Mucosa of descending colon (tissue), 3 donors: ENCODE results near the gene HDAC4. TPM values are rescaled to one million over a fixed set of nuclear protein-coding genes. Genes with fewer than 3 reads are reported as not detected.

ENCODE experiments used
- ATAC-seq: fragments of 200-7000 bp; cut with Tn5 transposase; one replicate; pipeline ENCODE4 v1.9.1; 2020; ENCODE audit warnings: mild to moderate bottlenecking, moderate library complexity
- DNase-seq, 3 donors: peaks; one replicate each; pipeline ENCODE4 v3.0.0-alpha.2; 2020
- H3K36me3 ChIP-seq: fragments of 200-600 bp; one replicate; pipeline ENCODE4 v1.8.0; 2021; ENCODE audit warnings: low read depth, mild to moderate bottlenecking
- H3K4me1 ChIP-seq: fragments of 200-600 bp; one replicate; pipeline ENCODE4 v1.8.0; 2021; ENCODE audit warnings: low read depth, mild to moderate bottlenecking
- H3K4me3 ChIP-seq: fragments of 200-600 bp; one replicate; pipeline ENCODE4 v1.8.0; 2021; ENCODE audit warnings: mild to moderate bottlenecking
- H3K9me3 ChIP-seq: fragments of 200-600 bp; one replicate; pipeline ENCODE4 v1.8.0; 2021; ENCODE audit warnings: mild to moderate bottlenecking
- CTCF ChIP-seq: fragments of 200-600 bp; IDR thresholded peaks from one replicate; pipeline ENCODE4 v1.8.0; 2022; ENCODE audit warnings: antibody characterized with exemption, mild to moderate bottlenecking
- intact Hi-C, 2 donors: fragments of 100-400 bp; cut with DNase I in 1 of 2; cut with micrococcal nuclease in 1 of 2; formaldehyde crosslinking; loops; one replicate each; pipeline versions ENCODE4 v1.11.0 to v1.11.1; 2022; cut with DNase I, micrococcal nuclease
- total RNA-seq, 3 donors: library from RNA; stranded (reverse); fragmentation: NEBNext Ultra II Directional in 2 of 3; extraction: Animal tissue kit (Norgen Biotek cat#: 25700) in 2 of 3; gene quantifications; one replicate each; pipeline versions ENCODE4 v1.2.1 to v1.2.4, GENCODE V29; 2021 to 2023
- donor health status: DM: no; HTN: no; CAD: no; lungs with moderate emphysema.
- donor health status: DM: no; HTN: no; CAD: no.
- donor health status: DM: no; HTN: yes; CAD: no.

Gene HDAC4
- total RNA-seq, 3 donors from 2014 or later: 41.4 to 147 (median 44.0) TPM

- ATAC-seq: no peak
- Histone ChIP-seq H3K36me3 (no peaks in the 10 kb centered on the region), H3K4me1 (no peaks in the 10 kb centered on the region), H3K4me3 (no peak overlapping the region), H3K9me3 (no peaks in the 10 kb centered on the region)
- DNase-seq: no peak
- no peak for TF ChIP-seq CTCF
- intact Hi-C loops: no loop called here
Measured at GRCh38 chr2:239195318-239195871, 205.4 kb downstream of the HDAC4 start.

GRCh38 chr2:239194731-239195317 is 206.0 kb downstream of the HDAC4 start:
- Histone ChIP-seq H3K4me1 (no peaks in the 10 kb centered on the region), H3K4me3 (no peak overlapping the region), H3K36me3 (no peaks in the 10 kb centered on the region), H3K9me3 (no peaks in the 10 kb centered on the region)
- peak in 2 of 3 donors; percentile 6 to 46 for DNase-seq
- ATAC-seq: no peak
- TF ChIP-seq CTCF: no peak
- intact Hi-C loops: no loop called here

GRCh38 chr2:239193925-239194677 is 206.7 kb downstream of the HDAC4 start:
- TF ChIP-seq CTCF: no peak
- Histone ChIP-seq H3K4me1 (no peaks in the 10 kb centered on the region), H3K36me3 (no peaks in the 10 kb centered on the region), H3K9me3 (no peaks in the 10 kb centered on the region), H3K4me3 (no peak overlapping the region)
- DNase-seq: peak; percentile 12 to 23 (median 17)
- intact Hi-C loops: no loop called here
- no peak for ATAC-seq

GRCh38 chr2:239193401-239193811 is 207.4 kb downstream of the HDAC4 start:
- no peaks in the 10 kb centered on the region for H3K4me1 ChIP-seq
- H3K9me3 ChIP-seq: peaks cover 6% of the 10 kb centered on the region
- no peak overlapping the region for H3K4me3 ChIP-seq
- no peak for TF ChIP-seq CTCF
- no peaks in the 10 kb centered on the region for H3K36me3 ChIP-seq
- intact Hi-C loops: no loop called here
- no peak for ATAC-seq
- peak in 2 of 3 donors; percentile 12 to 36 for DNase-seq

GRCh38 chr2:239192975-239193374 is 207.8 kb downstream of the HDAC4 start:
- Histone ChIP-seq H3K4me3 (no peak overlapping the region), H3K36me3 (no peaks in the 10 kb centered on the region), H3K4me1 (no peaks in the 10 kb centered on the region), H3K9me3 (peaks cover 6% of the 10 kb centered on the region)
- intact Hi-C loops: no loop called here
- TF ChIP-seq CTCF: no peak
- no peak for DNase-seq
- ATAC-seq: no peak
